ENCODE data around the gene CBARP. TPM values are rescaled to one million over a fixed set of nuclear protein-coding genes. Genes with fewer than 3 reads are reported as not detected.

Gene CBARP
- total and polyA plus RNA-seq, 4 donors = 0.05 to 0.25 (median 0.06) TPM; not detected in 1

DNA sequence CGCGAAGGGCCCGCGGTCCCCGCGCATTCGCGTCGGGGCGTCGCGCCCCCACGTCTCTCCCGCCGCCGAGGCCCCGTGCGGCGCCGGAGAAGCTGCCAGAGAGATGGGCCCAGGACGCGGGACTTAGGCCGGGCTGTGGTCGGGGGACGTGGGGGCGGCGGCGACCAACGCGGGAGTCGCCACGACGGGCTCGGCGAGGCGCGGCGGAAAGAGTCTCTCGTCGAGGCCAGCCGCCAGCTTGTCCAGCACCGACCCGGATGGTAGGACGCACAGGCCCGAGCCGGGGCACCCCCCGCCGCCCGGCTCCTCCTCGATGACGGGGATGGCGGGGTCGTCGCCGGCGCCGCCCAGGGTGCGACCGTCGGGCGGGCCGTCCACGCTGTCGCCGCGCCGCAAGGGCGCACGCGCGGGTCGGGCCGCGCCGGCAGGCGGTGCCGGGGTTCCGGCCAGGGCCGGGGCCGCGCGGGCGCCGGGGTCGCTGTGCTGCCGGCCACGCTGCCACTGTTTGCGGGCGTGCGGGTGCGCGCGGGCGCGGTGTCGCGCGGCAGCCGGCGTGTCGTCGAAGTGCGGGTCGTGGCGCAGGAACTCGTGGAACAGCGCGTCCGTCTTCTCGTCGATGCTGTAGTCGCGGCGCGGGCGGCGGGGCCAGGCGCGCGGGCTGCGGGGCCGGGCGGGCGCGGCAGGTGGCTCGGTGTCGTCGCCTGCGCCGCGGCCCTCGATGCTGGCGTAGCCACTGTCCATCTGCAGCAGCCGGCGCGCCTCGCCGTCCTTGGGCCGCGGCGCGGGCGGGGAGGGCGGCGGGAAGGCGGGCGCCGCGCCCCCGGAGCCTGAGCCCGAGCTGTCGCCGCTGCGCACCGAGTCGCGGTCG is 8.5 kb downstream of the CBARP start:
- DNase-seq (ENCODE audit: low spot score) = no peak

DNA sequence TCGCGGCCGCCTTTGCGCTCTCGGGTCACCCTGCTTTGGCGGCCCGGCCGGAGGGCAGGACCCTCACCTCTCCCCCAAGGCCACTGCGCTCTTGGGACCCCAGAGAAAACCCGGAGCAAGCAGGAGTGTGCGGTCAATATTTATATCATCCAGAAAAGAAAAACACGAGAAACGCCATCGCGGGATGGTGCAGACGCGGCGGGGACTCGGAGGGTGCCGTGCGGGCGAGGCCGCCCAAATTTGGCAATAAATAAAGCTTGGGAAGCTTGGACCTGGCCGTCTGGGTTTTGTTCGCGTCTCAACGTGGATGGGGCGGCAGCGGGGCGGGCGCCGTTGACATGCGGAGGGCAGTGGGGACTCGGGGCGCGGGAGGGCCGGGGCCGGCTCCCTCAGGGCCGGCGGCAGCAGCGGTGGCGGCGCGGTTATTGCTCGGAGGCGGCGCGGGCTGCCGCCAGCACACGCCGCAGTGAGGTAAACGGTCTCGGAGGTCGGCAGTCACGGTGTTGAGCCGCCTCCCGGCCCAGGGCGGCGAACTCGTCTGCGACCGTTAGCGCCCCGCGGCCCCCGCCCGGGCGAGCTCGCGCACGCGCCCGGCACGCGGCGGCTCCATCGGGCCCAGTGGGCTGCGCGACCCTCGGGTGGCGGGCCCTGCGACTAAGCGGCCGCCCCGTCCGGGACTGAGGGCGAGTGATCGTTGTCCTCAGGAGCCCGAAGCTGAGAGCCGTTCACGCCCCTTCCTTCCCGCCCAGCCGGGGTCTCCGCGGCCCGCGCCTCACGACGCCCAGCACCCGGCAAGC is 9.4 kb downstream of the CBARP start:
- H3K4me3 ChIP-seq (ENCODE audit: low read depth in 1 of 3, low read length in 3 of 3) = no peak overlapping the region
- H3K9me3 ChIP-seq (ENCODE audit: control insufficient read depth in 4 of 4, low read length in 3 of 4) = no peaks in the 10 kb centered on the region
- no peaks in the 10 kb centered on the region for H3K27me3 ChIP-seq (ENCODE audit: control insufficient read depth in 4 of 4, insufficient read depth in 4 of 4, low read length in 3 of 4)
- H3K4me1 ChIP-seq (ENCODE audit: control insufficient read depth in 4 of 4, insufficient read depth in 4 of 4, low read length in 3 of 4) = peaks cover 0 to 5% (median under 1%) of the 10 kb centered on the region in 4 donors
- 97% methylated on average over 100 of the region's 100 CpGs for WGBS
- no peak overlapping the region for H3K27ac ChIP-seq (ENCODE audit: low read depth in 1 of 2, low read length in 2 of 2)
- peaks cover 0 to 22% (median 7%) of the 10 kb centered on the region in 4 donors for H3K36me3 ChIP-seq (ENCODE audit: control insufficient read depth in 4 of 4, insufficient read depth in 3 of 4, low read depth in 1 of 4, low read length in 3 of 4)
- H3K9ac ChIP-seq (ENCODE audit: low read depth in 1 of 2, low read length in 2 of 2) = no peak overlapping the region
- TF ChIP-seq HNF4A (conservative IDR thresholded peaks at IDR 0.05) (no peak), JUND (IDR thresholded peaks at IDR 0.05) (no peak)
- TF ChIP-seq, protein P1, sequence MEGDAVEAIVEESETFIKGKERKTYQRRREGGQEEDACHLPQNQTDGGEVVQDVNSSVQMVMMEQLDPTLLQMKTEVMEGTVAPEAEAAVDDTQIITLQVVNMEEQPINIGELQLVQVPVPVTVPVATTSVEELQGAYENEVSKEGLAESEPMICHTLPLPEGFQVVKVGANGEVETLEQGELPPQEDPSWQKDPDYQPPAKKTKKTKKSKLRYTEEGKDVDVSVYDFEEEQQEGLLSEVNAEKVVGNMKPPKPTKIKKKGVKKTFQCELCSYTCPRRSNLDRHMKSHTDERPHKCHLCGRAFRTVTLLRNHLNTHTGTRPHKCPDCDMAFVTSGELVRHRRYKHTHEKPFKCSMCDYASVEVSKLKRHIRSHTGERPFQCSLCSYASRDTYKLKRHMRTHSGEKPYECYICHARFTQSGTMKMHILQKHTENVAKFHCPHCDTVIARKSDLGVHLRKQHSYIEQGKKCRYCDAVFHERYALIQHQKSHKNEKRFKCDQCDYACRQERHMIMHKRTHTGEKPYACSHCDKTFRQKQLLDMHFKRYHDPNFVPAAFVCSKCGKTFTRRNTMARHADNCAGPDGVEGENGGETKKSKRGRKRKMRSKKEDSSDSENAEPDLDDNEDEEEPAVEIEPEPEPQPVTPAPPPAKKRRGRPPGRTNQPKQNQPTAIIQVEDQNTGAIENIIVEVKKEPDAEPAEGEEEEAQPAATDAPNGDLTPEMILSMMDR (IDR thresholded peaks at IDR 0.05; ENCODE audit: low read depth, low read length, missing input control) = no peak
- no peak for DNase-seq (ENCODE audit: low spot score)

More for the DNA sequence above, 8.5 kb downstream of the CBARP start:
- TF ChIP-seq TAF1 (conservative IDR thresholded peaks at IDR 0.05) (no peak), FOXA1 (IDR thresholded peaks at IDR 0.05) (no peak), JUND (IDR thresholded peaks at IDR 0.05) (no peak), RAD21 (IDR thresholded peaks at IDR 0.05) (no peak), YY1 (IDR thresholded peaks at IDR 0.05) (no peak)
- TF ChIP-seq, protein P2, sequence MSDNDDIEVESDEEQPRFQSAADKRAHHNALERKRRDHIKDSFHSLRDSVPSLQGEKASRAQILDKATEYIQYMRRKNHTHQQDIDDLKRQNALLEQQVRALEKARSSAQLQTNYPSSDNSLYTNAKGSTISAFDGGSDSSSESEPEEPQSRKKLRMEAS (IDR thresholded peaks at IDR 0.05) = no peak
- TF ChIP-seq, protein P3, sequence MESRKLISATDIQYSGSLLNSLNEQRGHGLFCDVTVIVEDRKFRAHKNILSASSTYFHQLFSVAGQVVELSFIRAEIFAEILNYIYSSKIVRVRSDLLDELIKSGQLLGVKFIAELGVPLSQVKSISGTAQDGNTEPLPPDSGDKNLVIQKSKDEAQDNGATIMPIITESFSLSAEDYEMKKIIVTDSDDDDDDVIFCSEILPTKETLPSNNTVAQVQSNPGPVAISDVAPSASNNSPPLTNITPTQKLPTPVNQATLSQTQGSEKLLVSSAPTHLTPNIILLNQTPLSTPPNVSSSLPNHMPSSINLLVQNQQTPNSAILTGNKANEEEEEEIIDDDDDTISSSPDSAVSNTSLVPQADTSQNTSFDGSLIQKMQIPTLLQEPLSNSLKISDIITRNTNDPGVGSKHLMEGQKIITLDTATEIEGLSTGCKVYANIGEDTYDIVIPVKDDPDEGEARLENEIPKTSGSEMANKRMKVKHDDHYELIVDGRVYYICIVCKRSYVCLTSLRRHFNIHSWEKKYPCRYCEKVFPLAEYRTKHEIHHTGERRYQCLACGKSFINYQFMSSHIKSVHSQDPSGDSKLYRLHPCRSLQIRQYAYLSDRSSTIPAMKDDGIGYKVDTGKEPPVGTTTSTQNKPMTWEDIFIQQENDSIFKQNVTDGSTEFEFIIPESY (IDR thresholded peaks at IDR 0.05) = no peak
- Histone ChIP-seq H3K9me3 (ENCODE audit: control insufficient read depth in 4 of 4, low read length in 3 of 4) (no peaks in the 10 kb centered on the region), H3K4me1 (ENCODE audit: control insufficient read depth in 4 of 4, insufficient read depth in 4 of 4, low read length in 3 of 4) (peaks cover 0 to 5% (median under 1%) of the 10 kb centered on the region in 4 donors), H3K27ac (ENCODE audit: low read depth in 1 of 2, low read length in 2 of 2) (no peak overlapping the region), H3K27me3 (ENCODE audit: control insufficient read depth in 4 of 4, insufficient read depth in 4 of 4, low read length in 3 of 4) (no peaks in the 10 kb centered on the region), H3K9ac (ENCODE audit: low read depth in 1 of 2, low read length in 2 of 2) (no peak overlapping the region), H3K36me3 (ENCODE audit: control insufficient read depth in 4 of 4, insufficient read depth in 3 of 4, low read depth in 1 of 4, low read length in 3 of 4) (peaks cover 0 to 22% (median 4%) of the 10 kb centered on the region in 4 donors), H3K4me3 (ENCODE audit: low read depth in 1 of 3, low read length in 3 of 3) (no peak overlapping the region)
- WGBS = 95% methylated on average over 158 of the region's 158 CpGs

Measured in liver (tissue), 9 donors.